GM15510 (cell line): Measurements from ENCODE around the gene ASPG.

ENCODE experiments used
- POLR2A ChIP-seq: IDR thresholded peaks from 3 replicates; pipeline ENCODE4 v1.6.1; 2011; ENCODE audit warnings: borderline replicate concordance; ENCODE audit not compliant: insufficient read length; ENCODE audit errors: extremely low read depth

Gene ASPG

DNA sequence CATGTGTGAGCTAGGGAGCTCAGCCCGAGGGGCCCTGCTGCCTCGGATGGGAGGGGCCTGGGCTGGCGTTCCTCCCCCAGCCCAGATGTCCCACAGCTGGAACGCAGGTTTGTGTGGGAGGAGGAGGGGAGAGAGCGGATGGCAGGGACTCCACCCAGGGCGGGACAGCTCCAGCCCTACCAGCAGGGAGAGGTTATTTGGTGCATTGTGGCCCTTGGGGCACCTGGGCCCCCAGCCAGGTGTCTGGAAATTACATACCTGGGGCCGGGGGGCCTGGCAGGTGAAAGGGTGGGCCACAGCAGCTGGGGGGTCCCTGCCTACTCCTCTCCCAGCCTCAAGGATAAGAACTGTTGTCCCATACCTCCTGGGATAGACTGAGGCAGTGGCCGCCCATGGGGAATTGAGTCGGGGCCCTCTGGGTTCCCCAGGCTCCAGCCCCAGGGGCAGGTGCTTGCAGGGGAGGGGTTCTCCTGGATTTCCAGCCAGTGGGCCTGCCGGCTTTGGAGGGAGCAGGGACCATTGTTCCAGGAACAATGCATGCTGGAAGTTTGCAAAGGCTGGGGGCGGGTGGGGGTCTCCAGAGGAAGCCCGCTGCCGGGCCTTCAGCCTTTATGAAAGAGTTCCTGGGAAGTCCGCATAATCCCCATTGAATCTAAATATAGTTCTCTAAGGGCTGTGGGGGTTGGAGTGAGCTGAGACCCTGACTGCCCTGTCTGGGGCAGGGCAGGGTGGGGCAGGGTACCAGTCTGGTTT, 54.1 kb downstream of the ASPG start:
- TF ChIP-seq POLR2A, result no peak

DNA sequence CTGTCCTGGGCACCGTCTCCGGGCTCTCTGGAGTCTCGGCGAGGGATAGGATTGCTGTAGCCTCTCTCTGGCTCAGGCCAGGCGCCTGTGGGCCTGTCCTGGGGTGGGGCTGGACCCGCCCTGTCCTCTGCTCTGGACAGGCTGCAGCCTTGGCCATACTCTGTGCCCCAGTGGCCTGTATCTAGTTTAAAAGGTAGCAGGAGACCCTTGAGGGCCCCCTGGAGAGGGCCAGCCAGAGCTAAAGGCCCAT, 54.6 kb downstream of the ASPG start:
- no peak for TF ChIP-seq POLR2A

DNA sequence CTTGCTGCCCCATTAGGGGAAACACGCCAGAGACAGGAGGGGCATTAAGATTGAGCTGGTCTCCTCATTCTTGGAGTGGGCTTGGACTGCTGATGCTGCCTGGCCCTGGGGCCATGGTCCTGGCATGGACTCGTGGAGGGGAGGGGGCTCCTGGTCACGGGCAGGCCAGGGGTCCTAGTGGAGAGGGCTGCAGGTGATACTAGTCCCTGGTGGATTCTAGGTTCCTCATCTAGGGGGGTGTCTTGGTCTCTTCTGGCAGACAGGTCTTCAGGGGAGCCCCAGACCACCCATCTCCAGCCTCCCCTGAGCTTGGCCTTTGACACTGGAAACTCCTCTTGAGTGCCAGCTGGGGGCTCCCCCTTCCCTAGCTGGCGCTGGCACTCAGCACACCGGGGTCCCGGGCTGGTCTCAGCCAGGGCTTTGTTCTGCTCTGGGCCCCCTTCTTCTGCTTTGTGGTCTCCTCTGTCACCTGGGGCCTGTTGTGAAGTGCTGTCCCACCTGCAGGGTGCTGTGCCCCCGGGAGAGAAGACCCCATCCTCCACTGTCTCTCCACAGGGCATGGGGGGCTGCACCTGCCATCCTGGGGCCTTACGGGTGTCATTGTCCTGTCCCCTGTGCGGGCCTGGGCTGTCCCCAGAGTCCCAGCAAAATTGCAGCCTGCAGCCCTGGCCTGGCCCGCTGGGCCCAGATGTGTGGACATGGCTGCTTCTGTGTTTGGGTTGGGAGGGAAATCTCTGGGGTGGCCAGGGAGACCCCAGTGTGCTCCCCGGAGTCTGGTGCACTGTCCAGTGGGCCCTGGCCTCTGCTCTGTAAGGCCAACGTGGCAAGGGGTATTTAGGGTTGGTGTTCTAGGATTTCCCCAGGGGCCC, 55.2 kb downstream of the ASPG start:
- TF ChIP-seq POLR2A, result no peak

- TF ChIP-seq POLR2A, result no peak
These were observed 56.2 kb downstream of the ASPG start for GRCh38 chr14:104141621-104142091.

DNA sequence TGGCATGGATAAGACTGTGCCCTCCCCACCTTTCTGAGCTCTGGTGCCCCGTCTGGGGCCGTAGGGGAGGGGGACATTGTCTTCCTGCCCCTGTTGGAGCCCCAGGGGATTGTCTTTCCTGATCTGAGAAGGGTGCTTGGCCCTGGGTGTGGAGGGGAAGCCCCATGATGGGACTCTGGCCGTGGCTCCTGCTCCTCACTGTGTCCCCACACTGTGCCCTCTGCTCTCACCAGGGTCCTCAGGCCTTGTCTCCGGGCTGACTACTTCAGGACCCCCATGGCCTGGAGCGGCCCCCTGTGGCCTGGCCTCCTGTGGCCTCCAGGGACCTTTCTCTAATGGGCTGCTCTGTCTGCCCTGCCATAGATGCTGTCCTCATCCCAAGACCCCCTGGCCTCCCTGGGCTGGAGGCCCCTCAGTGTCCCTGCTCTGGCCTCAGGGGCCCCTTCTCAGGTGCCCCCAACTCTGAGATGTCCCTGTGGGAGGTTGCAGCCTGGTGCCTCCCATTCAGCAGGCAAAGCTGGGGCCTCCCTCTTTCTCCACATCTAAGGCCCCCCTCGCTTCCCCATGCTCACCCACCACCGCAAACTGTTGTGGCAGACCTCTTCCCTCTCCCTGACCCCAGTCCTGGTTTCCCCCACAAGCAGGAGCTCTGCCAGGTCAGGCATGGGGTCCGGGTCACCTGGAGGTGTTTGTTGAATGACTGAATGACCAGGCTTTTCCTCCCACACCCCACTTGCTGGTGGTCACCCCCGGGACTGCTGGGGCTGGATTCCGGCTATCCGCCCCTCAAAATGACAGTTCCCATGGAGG, 56.8 kb downstream of the ASPG start:
- no peak for TF ChIP-seq POLR2A

- no peak for TF ChIP-seq POLR2A
These were observed 57.5 kb downstream of the ASPG start for GRCh38 chr14:104142946-104143470.

- no peak for TF ChIP-seq POLR2A
These were observed 58.3 kb downstream of the ASPG start for GRCh38 chr14:104143521-104144452.

- no peak for TF ChIP-seq POLR2A
These were observed 58.9 kb downstream of the ASPG start for GRCh38 chr14:104144453-104144790.

DNA sequence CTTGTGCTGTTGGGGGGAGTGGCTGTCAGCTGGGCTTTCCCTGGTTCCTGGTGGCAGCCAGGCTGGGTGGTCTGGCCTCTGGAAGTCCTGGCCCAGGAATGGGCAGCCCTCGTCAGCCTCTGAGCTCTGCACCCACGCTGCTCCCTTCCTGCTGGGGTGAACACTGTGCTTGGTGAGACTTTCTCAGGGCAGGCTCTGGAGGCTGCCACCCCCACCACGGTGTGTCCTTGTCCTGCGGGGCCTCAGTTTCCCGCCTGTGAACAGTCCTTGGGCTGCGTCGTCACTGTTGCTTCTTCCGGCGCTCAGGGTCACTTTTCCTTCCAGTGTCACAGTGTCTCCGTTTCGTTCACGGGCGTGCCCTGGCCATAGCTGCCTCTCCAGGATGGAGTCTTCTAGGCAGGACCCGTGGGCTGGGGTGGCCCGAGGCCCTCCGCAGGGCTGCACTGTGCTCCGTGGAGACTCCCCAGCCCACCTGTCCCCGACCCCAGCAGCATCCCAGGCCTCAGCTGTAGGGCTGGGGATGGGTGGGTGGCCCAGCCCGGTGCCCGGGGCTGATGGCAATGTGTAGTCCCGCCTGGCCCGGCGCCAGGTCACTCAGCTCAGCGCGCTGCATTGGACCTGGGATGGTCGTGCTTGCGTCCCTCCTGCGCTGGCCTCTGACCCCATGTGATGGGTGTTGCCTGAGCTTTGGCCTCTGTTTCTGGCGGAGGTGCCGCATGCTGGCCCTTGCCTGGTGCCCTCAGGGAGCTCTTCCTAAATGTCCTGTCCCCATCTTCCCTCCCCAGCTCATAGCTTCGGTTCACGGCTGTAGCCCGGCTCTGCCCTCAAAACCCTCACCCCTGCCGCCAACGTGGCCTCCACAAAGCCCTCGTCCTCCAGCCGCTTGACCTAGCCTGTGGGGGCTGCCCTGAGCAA, 59.7 kb downstream of the ASPG start:
- no peak for TF ChIP-seq POLR2A

- TF ChIP-seq POLR2A, result no peak
These were observed 60.5 kb downstream of the ASPG start for GRCh38 chr14:104145826-104146601.

DNA sequence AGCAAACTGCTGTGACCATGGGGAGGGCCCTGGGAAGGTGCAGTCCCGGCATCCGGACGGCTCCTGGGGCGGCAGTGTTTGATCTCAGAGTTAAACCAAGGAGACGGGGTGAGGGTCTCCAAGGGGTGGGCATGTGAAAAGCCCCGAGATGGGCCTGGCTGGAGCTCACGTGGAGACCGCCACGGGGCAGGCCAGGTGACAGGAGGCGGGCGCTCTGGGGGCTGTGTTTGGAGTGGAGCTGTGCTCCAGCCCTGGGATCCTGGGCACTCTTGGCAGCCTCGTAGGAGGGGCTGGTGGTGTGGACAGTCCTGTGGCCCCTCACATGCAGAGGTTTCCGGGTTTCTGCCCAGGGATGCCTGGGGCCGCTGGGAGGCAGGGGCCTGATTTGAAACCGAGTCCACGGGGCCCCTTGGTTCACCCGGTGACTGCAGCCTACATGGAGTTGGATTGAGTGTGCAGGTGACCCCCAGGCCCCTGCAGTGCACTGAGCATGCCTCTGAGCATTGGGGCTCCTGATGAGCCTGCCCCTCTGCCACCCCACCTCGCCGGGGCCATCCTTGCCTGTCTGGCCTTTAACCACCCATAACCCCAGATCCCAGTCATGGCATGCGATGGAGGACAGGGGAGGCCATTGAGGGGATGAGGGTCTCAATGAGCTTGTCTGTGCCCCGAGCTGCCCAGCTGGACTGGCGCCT, 61.3 kb downstream of the ASPG start:
- no peak for TF ChIP-seq POLR2A
